Activated CD4-positive, alpha-beta T cell treated with anti-CD3 and anti-CD28 coated beads for 36 hours (primary cell): ENCODE results near the gene KRT33A. TPM values are rescaled to one million over a fixed set of nuclear protein-coding genes. Genes with fewer than 3 reads are reported as not detected.

Source experiments
- ATAC-seq: fragments of 200-7000 bp; cut with Tn5 transposase; one replicate; pipeline ENCODE4 v1.10.0; 2021; ENCODE audit warnings: mild to moderate bottlenecking, moderate library complexity
- CTCF ChIA-PET: fragments of 350-600 bp; sonication (Branson Sonifier 250); formaldehyde crosslinking; loops from one replicate; lab custom pipeline; 2021; ENCODE audit warnings: antibody characterized with exemption; lab: Charles Lee
- POLR2A ChIA-PET: fragments of 350-600 bp; sonication (Branson Sonifier 250); formaldehyde crosslinking; loops from one replicate; lab custom pipeline; 2021; ENCODE audit warnings: antibody characterized with exemption, inconsistent platforms; lab: Charles Lee
- DNase-seq: peaks from one replicate; pipeline ENCODE4 v3.0.0-alpha.2; 2020
- H3K27ac Mint-ChIP-seq: one replicate; pipeline ENCODE4 v1.8.0; 2021; ENCODE audit warnings: mixed read lengths
- H3K27me3 Mint-ChIP-seq: one replicate; pipeline ENCODE4 v1.8.0; 2021; ENCODE audit warnings: mixed read lengths
- H3K36me3 Mint-ChIP-seq: one replicate; pipeline ENCODE4 v1.8.0; 2021; ENCODE audit warnings: low read depth, mixed read lengths
- H3K4me1 Mint-ChIP-seq: one replicate; pipeline ENCODE4 v1.8.0; 2021; ENCODE audit warnings: mixed read lengths
- H3K4me3 Mint-ChIP-seq: one replicate; pipeline ENCODE4 v1.8.0; 2021; ENCODE audit warnings: mild to moderate bottlenecking, moderate library complexity, mixed read lengths
- H3K9me3 Mint-ChIP-seq: one replicate; pipeline ENCODE4 v1.8.0; 2021; ENCODE audit warnings: low read depth, mixed read lengths
- intact Hi-C, 2 experiments: fragments of 100-400 bp; cut with DNase I in 1 of 2; cut with micrococcal nuclease in 1 of 2; formaldehyde crosslinking; loops; one replicate each; pipeline versions ENCODE4 v1.14.2 to v1.15.1; 2022 to 2024; cut with DNase I, micrococcal nuclease
- total RNA-seq, 2 experiments: library from RNA; stranded (reverse); gene quantifications; one replicate each; pipeline ENCODE4 v1.2.3, GENCODE V29; 2021

The KRT33A gene
- total RNA-seq, 2 experiments from 2014 or later: not detected

GRCh38 chr17:41315204-41315794 lies 35.3 kb downstream of the KRT33A start, which contains the start of gene KRTAP17-1:
KRTAP17-1 (minus strand) TSS chr17:41315710; CDS start chr17:41315650, 60 bp downstream.
- no peak within 1 kb of the TSS for H3K4me3 Mint-ChIP-seq
- CTCF ChIA-PET: interaction anchor here (1.5 kb wide), 1 partner anchor 13 kb away, joined by 4 read pairs; no protein-coding TSS in a partner anchor
- H3K4me1 Mint-ChIP-seq: peaks cover 14% of the 10 kb centered on the region
- no peak for DNase-seq
- intact Hi-C loops: no loop called here
- POLR2A ChIA-PET: no interaction called here
- ATAC-seq: no peak
- H3K36me3 Mint-ChIP-seq: no peaks in the 10 kb centered on the region
- H3K9me3 Mint-ChIP-seq: peaks cover 11% of the 10 kb centered on the region
- no peak within 1 kb of the TSS for H3K27ac Mint-ChIP-seq
- no peaks in the 10 kb centered on the region for H3K27me3 Mint-ChIP-seq

GRCh38 chr17:41311111-41311510 lies 39.5 kb downstream of the KRT33A start:
- ChIA-PET CTCF (interaction anchor here (0.7 kb wide), 1 partner anchor 62 kb away, joined by 3 read pairs; no protein-coding TSS in a partner anchor), POLR2A (no interaction called here)
- no peaks in the 10 kb centered on the region for H3K27me3 Mint-ChIP-seq
- no peaks in the 10 kb centered on the region for H3K9me3 Mint-ChIP-seq
- no peak for ATAC-seq
- peak overlapping the region; percentile 23 for H3K27ac Mint-ChIP-seq
- peaks cover 52% of the 10 kb centered on the region for H3K4me1 Mint-ChIP-seq
- H3K36me3 Mint-ChIP-seq: no peaks in the 10 kb centered on the region
- no peak for DNase-seq
- intact Hi-C loops: no loop called here
- no peak overlapping the region for H3K4me3 Mint-ChIP-seq

GRCh38 chr17:41308918-41309359 lies 41.7 kb downstream of the KRT33A start, which contains the start of gene KRTAP16-1:
KRTAP16-1 (minus strand) TSS chr17:41309309; CDS start chr17:41309253, 56 bp downstream.
- Mint-ChIP-seq H3K27me3 (no peaks in the 10 kb centered on the region), H3K9me3 (no peaks in the 10 kb centered on the region), H3K4me3 (peak within 1 kb of the TSS; percentile 47), H3K36me3 (no peaks in the 10 kb centered on the region), H3K4me1 (peaks cover 52% of the 10 kb centered on the region), H3K27ac (peak within 1 kb of the TSS; percentile 83)
- POLR2A ChIA-PET: interaction anchor here (1.0 kb wide), 1 partner anchor 14 kb away, joined by 5 read pairs; no protein-coding TSS in a partner anchor
- CTCF ChIA-PET: interaction anchor here (0.5 to 2.9 kb wide), 6 partner anchors 13 to 380 kb away, joined by 3 to 24 read pairs (median 4); no protein-coding TSS in a partner anchor
- DNase-seq: peak; percentile 64
- intact Hi-C loops: no loop called here
- ATAC-seq: peak; percentile 71

GRCh38 chr17:41308251-41308917 lies 42.2 kb downstream of the KRT33A start:
- peak; percentile 80 for ATAC-seq
- Mint-ChIP-seq H3K4me3 (peak overlapping the region; percentile 47), H3K27ac (peak overlapping the region; percentile 83), H3K36me3 (no peaks in the 10 kb centered on the region), H3K9me3 (no peaks in the 10 kb centered on the region), H3K27me3 (no peaks in the 10 kb centered on the region), H3K4me1 (peaks cover 52% of the 10 kb centered on the region)
- DNase-seq: peak; percentile 76
- intact Hi-C loops: no loop called here
- ChIA-PET CTCF (interaction anchor here (0.7 to 2.9 kb wide), 5 partner anchors 14 to 192 kb away, joined by 3 to 24 read pairs (median 3); no protein-coding TSS in a partner anchor), POLR2A (interaction anchor here (1.0 kb wide), 1 partner anchor 14 kb away, joined by 5 read pairs; no protein-coding TSS in a partner anchor)

GRCh38 chr17:41307647-41308046 lies 43.0 kb downstream of the KRT33A start:
- peaks cover 52% of the 10 kb centered on the region for H3K4me1 Mint-ChIP-seq
- H3K27ac Mint-ChIP-seq: peak overlapping the region; percentile 83
- H3K4me3 Mint-ChIP-seq: no peak overlapping the region
- H3K27me3 Mint-ChIP-seq: no peaks in the 10 kb centered on the region
- DNase-seq: no peak
- ATAC-seq: no peak
- H3K9me3 Mint-ChIP-seq: no peaks in the 10 kb centered on the region
- intact Hi-C loops: no loop called here
- H3K36me3 Mint-ChIP-seq: no peaks in the 10 kb centered on the region
- ChIA-PET CTCF (interaction anchor here (0.5 to 2.9 kb wide), 3 partner anchors 14 to 189 kb away, joined by 3 to 24 read pairs (median 3); no protein-coding TSS in a partner anchor), POLR2A (no interaction called here)

GRCh38 chr17:41304091-41304490 lies 46.5 kb downstream of the KRT33A start:
- DNase-seq: no peak
- no peaks in the 10 kb centered on the region for H3K9me3 Mint-ChIP-seq
- no peaks in the 10 kb centered on the region for H3K36me3 Mint-ChIP-seq
- H3K27ac Mint-ChIP-seq: no peak overlapping the region
- ChIA-PET POLR2A (no interaction called here), CTCF (no interaction called here)
- H3K4me1 Mint-ChIP-seq: peaks cover 33% of the 10 kb centered on the region
- H3K27me3 Mint-ChIP-seq: no peaks in the 10 kb centered on the region
- no peak overlapping the region for H3K4me3 Mint-ChIP-seq
- intact Hi-C loops: no loop called here
- no peak for ATAC-seq

- CTCF ChIA-PET: no interaction called here
- intact Hi-C loops: no loop called here
- POLR2A ChIA-PET: no interaction called here
These were observed 47.6 kb downstream of the KRT33A start for GRCh38 chr17:41302981-41303380.

GRCh38 chr17:41301916-41302901 lies 48.4 kb downstream of the KRT33A start, which contains the start of gene KRTAP29-1:
KRTAP29-1 (minus strand) TSS chr17:41302851; CDS start chr17:41302851, 0 bp downstream.
- intact Hi-C loops: no loop called here
- ChIA-PET POLR2A (no interaction called here), CTCF (interaction anchor here (0.6 kb wide), 1 partner anchor 11 kb away, joined by 3 read pairs; no protein-coding TSS in a partner anchor)
- Mint-ChIP-seq H3K27ac (no peak within 1 kb of the TSS), H3K4me3 (no peak within 1 kb of the TSS), H3K36me3 (no peaks in the 10 kb centered on the region), H3K4me1 (peaks cover 14% of the 10 kb centered on the region), H3K9me3 (no peaks in the 10 kb centered on the region), H3K27me3 (no peaks in the 10 kb centered on the region)
- DNase-seq (no peak), ATAC-seq (no peak)

More at GRCh38 chr17:41302981-41303380, 47.6 kb downstream of the KRT33A start:
- H3K27ac Mint-ChIP-seq: no peak overlapping the region
- peaks cover 22% of the 10 kb centered on the region for H3K4me1 Mint-ChIP-seq
- no peak overlapping the region for H3K4me3 Mint-ChIP-seq
- no peaks in the 10 kb centered on the region for H3K9me3 Mint-ChIP-seq
- no peaks in the 10 kb centered on the region for H3K36me3 Mint-ChIP-seq
- H3K27me3 Mint-ChIP-seq: no peaks in the 10 kb centered on the region
- DNase-seq (no peak), ATAC-seq (no peak)

GRCh38 chr17:41301204-41301790 lies 49.3 kb downstream of the KRT33A start:
- intact Hi-C loops: no loop called here
- DNase-seq (no peak), ATAC-seq (no peak)
- Mint-ChIP-seq H3K4me3 (no peak overlapping the region), H3K4me1 (peaks cover 5% of the 10 kb centered on the region), H3K27me3 (no peaks in the 10 kb centered on the region), H3K27ac (no peak overlapping the region), H3K36me3 (no peaks in the 10 kb centered on the region), H3K9me3 (no peaks in the 10 kb centered on the region)
- CTCF ChIA-PET: no interaction called here
- POLR2A ChIA-PET: no interaction called here

- no peaks in the 10 kb centered on the region for H3K9me3 Mint-ChIP-seq
- DNase-seq: no peak
- ChIA-PET POLR2A (no interaction called here), CTCF (no interaction called here)
- no peak overlapping the region for H3K4me3 Mint-ChIP-seq
- H3K27ac Mint-ChIP-seq: no peak overlapping the region
- H3K27me3 Mint-ChIP-seq: no peaks in the 10 kb centered on the region
- intact Hi-C loops: no loop called here
- H3K36me3 Mint-ChIP-seq: no peaks in the 10 kb centered on the region
- H3K4me1 Mint-ChIP-seq: peaks cover 5% of the 10 kb centered on the region
- ATAC-seq: no peak
These were observed 52.0 kb downstream of the KRT33A start for GRCh38 chr17:41298458-41299135.
